Measurements from ENCODE around the gene CRYM. TPM values are rescaled to one million over a fixed set of nuclear protein-coding genes. Genes with fewer than 3 reads are reported as not detected.

Gene CRYM
- total RNA-seq, 1 donor from 2014 or later, result 4.8 TPM

DNA sequence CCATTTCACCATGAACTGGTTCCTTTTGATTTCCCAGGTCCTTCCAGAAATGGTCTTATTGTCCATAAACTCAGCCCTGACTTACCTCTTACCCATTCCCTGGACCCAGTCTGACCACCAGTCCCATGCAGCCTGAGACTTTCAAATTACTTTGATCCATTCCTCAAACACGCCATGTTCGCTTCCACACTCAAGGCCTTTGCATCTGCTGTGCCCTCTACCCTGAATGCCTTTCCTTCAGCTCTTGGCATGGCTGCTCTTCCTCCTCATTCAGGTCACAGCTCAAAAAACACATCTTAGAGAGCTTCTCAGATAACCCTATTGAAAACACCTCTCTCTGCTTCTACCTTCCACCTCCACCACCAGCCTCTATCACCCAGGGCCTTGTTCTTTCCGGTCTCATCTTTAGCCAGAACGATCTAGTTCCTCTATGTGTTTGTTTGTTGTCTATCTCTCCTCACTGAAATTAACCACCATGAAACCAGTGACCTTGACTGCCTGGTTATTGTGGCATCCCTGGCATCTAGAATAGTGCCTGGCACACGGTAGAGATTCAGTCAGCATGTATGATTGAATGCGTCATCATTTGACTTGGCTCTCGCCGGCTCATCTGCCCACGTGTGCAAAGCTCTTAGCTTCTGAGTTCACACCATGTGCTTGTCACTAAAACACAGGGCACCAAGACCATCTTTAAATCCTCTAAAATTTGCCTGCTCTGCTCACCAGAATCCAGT is 12.8 kb downstream of the CRYM start:
- intact Hi-C loops (cut with DNase I), result no loop called here
- H3K4me3 ChIP-seq, result no peak overlapping the region
- H3K9me3 ChIP-seq, result no peaks in the 10 kb centered on the region
- H3K27me3 ChIP-seq, result no peaks in the 10 kb centered on the region
- ATAC-seq (no peak), DNase-seq (no peak)
- no peak overlapping the region for H3K27ac ChIP-seq
- no peaks in the 10 kb centered on the region for H3K36me3 ChIP-seq
- no peaks in the 10 kb centered on the region for H3K4me1 ChIP-seq
- TF ChIP-seq, protein P1, sequence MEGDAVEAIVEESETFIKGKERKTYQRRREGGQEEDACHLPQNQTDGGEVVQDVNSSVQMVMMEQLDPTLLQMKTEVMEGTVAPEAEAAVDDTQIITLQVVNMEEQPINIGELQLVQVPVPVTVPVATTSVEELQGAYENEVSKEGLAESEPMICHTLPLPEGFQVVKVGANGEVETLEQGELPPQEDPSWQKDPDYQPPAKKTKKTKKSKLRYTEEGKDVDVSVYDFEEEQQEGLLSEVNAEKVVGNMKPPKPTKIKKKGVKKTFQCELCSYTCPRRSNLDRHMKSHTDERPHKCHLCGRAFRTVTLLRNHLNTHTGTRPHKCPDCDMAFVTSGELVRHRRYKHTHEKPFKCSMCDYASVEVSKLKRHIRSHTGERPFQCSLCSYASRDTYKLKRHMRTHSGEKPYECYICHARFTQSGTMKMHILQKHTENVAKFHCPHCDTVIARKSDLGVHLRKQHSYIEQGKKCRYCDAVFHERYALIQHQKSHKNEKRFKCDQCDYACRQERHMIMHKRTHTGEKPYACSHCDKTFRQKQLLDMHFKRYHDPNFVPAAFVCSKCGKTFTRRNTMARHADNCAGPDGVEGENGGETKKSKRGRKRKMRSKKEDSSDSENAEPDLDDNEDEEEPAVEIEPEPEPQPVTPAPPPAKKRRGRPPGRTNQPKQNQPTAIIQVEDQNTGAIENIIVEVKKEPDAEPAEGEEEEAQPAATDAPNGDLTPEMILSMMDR (IDR thresholded peaks at IDR 0.05), result no peak

DNA sequence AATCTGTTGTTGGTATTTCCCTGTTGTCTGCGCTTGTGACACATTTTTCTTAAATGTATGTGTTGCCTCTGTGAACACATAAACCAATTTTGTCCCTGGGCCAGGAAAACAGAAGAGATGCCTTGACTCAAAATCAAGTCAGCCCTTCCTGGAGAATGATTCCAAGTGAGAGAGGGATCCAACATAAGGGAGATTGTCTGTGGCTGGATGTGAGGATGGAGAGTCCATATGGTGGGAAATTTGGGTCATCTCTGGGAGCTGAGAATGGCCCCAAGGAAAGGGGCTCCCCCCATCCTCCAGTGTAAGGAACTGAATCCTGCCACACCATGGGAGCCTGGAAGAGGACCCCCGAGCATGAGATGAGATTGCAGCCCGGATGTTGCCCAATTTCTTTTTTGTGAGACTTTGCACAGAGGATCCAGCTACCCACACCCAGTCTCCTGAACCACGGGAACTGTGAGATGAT is 13.5 kb downstream of the CRYM start:
- Histone ChIP-seq H3K36me3 (no peaks in the 10 kb centered on the region), H3K4me3 (no peak overlapping the region), H3K27ac (no peak overlapping the region), H3K9me3 (no peaks in the 10 kb centered on the region), H3K27me3 (no peaks in the 10 kb centered on the region), H3K4me1 (no peaks in the 10 kb centered on the region)
- ATAC-seq, result no peak
- no peak for DNase-seq
- TF ChIP-seq, protein P1 (IDR thresholded peaks at IDR 0.05), result no peak
- intact Hi-C loops (cut with DNase I), result no loop called here

DNA sequence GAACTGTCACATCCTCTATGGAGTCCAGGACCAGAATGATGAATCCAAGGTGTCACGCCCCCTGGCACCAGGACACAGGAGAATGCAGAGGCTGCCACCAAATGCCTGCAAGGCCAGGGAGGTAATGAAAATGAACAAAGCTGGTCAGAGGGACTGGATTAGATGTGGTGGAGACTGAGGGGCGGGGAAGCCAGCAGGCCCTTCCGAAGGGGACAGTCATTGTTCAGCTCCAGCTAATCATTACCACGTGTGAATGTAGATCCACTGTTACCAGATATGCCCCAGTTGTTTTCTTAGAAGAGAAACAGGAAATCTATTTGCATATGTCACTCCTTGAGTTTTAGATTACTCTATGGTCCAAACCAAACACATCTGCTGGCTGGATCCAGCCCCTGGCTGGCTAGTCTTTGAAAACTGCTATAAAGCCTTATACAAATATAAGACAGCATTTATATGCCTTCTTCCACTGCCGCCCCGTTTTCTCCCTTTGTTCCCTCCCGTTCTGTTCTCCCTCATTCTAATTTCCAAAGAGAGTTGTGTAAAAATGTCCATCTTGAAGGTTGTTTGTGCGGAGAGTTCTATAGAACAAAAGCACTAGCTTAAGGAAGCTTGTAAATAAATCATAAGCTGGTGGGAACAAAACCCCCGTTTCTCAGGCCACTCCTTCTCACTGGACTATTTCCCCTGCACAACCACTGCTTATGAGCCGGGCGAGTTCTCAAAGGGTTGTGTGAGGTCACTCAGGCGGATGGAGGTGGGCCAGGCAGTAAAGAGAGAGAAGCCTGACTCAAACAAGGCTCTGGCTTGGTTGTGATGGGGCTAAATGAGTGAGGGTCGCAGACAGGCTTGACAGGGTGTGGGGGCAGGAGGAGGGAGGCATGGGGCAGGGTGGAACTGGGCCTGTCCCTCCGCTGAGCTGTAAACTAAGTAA is 14.2 kb downstream of the CRYM start:
- Histone ChIP-seq H3K27me3 (no peaks in the 10 kb centered on the region), H3K4me1 (no peaks in the 10 kb centered on the region), H3K9me3 (no peaks in the 10 kb centered on the region), H3K4me3 (no peak overlapping the region), H3K36me3 (no peaks in the 10 kb centered on the region), H3K27ac (no peak overlapping the region)
- intact Hi-C loops (cut with DNase I), result no loop called here
- TF ChIP-seq, protein P1 (IDR thresholded peaks at IDR 0.05), result no peak
- ATAC-seq (no peak), DNase-seq (no peak)

GRCh38 chr16:21262779-21263639 is 15.1 kb downstream of the CRYM start:
- Histone ChIP-seq H3K36me3 (no peaks in the 10 kb centered on the region), H3K27ac (no peak overlapping the region), H3K4me3 (no peak overlapping the region), H3K4me1 (no peaks in the 10 kb centered on the region), H3K27me3 (no peaks in the 10 kb centered on the region), H3K9me3 (no peaks in the 10 kb centered on the region)
- DNase-seq (no peak), ATAC-seq (no peak)
- intact Hi-C loops (cut with DNase I), result no loop called here
- TF ChIP-seq, protein P1 (IDR thresholded peaks at IDR 0.05), result no peak

Data from upper lobe of right lung (tissue), 1 donor.